ENCODE data around the gene GALNT18.

GALNT18 gene

GRCh38 chr11:11253497-11253896 lies 368.3 kb downstream of the GALNT18 start:
- DNase-seq = no peak

GRCh38 chr11:11252403-11252802 lies 369.4 kb downstream of the GALNT18 start:
- DNase-seq = no peak

- DNase-seq = no peak
These were observed 370.3 kb downstream of the GALNT18 start for GRCh38 chr11:11251394-11251970.

- DNase-seq = no peak
These were observed 371.3 kb downstream of the GALNT18 start for GRCh38 chr11:11250470-11250869.

GRCh38 chr11:11247576-11247975 lies 374.2 kb downstream of the GALNT18 start:
- DNase-seq = no peak

- DNase-seq = no peak
These were observed 374.7 kb downstream of the GALNT18 start for GRCh38 chr11:11247086-11247485.

- DNase-seq = no peak
These were observed 375.6 kb downstream of the GALNT18 start for GRCh38 chr11:11246166-11246565.

GRCh38 chr11:11245453-11245852 lies 376.4 kb downstream of the GALNT18 start:
- no peak for DNase-seq

GRCh38 chr11:11244470-11245080 lies 377.2 kb downstream of the GALNT18 start:
- no peak for DNase-seq

GRCh38 chr11:11243590-11244469 lies 378.0 kb downstream of the GALNT18 start:
- DNase-seq = peak; percentile 1 to 8

GRCh38 chr11:11243209-11243589 lies 378.6 kb downstream of the GALNT18 start:
- DNase-seq = no peak

GRCh38 chr11:11241284-11241683 lies 380.5 kb downstream of the GALNT18 start:
- no peak for DNase-seq

- DNase-seq = no peak
These were observed 381.8 kb downstream of the GALNT18 start for GRCh38 chr11:11239959-11240358.

- DNase-seq = no peak
These were observed 384.6 kb downstream of the GALNT18 start for GRCh38 chr11:11237070-11237832.

- DNase-seq = no peak
These were observed 385.2 kb downstream of the GALNT18 start for GRCh38 chr11:11236498-11237059.

GRCh38 chr11:11231763-11232162 lies 390.0 kb downstream of the GALNT18 start:
- no peak for DNase-seq

- no peak for DNase-seq
These were observed 390.8 kb downstream of the GALNT18 start for GRCh38 chr11:11230802-11231562.

- DNase-seq = no peak
These were observed 391.7 kb downstream of the GALNT18 start for GRCh38 chr11:11230087-11230486.

GRCh38 chr11:11229647-11230046 lies 392.2 kb downstream of the GALNT18 start:
- DNase-seq = no peak

GRCh38 chr11:11227296-11228085 lies 394.3 kb downstream of the GALNT18 start:
- DNase-seq = no peak

All from inflammatory macrophage treated with lipopolysaccharide for 1 hour (primary cell).